GM21423 (cell line): ENCODE data around the gene MSLN.

Source experiments
- ATAC-seq: cut with Tn5 transposase; IDR thresholded peaks from one replicate; pipeline ENCODE4 v1.9.1; 2021; ENCODE audit warnings: mild to moderate bottlenecking, moderate library complexity; ENCODE audit not compliant: unreplicated experiment

Gene MSLN

GRCh38 chr16:801584-802363, 41.2 kb downstream of the MSLN start:
- no peak for ATAC-seq

- ATAC-seq = no peak
Observed at GRCh38 chr16:802461-802860, 41.9 kb downstream of the MSLN start.

GRCh38 chr16:802914-803753, 42.6 kb downstream of the MSLN start:
- no peak for ATAC-seq

- no peak for ATAC-seq
Observed at GRCh38 chr16:803754-804080, 43.2 kb downstream of the MSLN start.

GRCh38 chr16:804193-805048, 43.9 kb downstream of the MSLN start:
- no peak for ATAC-seq

GRCh38 chr16:805474-805873, 44.9 kb downstream of the MSLN start:
- no peak for ATAC-seq

GRCh38 chr16:807347-808084, 47.0 kb downstream of the MSLN start:
- peak; percentile 87 for ATAC-seq

GRCh38 chr16:808085-808386, 47.5 kb downstream of the MSLN start:
- ATAC-seq = no peak

GRCh38 chr16:813204-813915, 52.8 kb downstream of the MSLN start:
- ATAC-seq = no peak

- no peak for ATAC-seq
Observed at GRCh38 chr16:813916-814412, 53.4 kb downstream of the MSLN start.

- no peak for ATAC-seq
Observed at GRCh38 chr16:814974-815373, 54.4 kb downstream of the MSLN start.

- ATAC-seq = no peak
Observed at GRCh38 chr16:815861-816260, 55.3 kb downstream of the MSLN start.

- ATAC-seq = no peak
Observed at GRCh38 chr16:817001-817906, 56.7 kb downstream of the MSLN start.

GRCh38 chr16:818132-818531, 57.6 kb downstream of the MSLN start:
- no peak for ATAC-seq
